Bronchial epithelial cell (primary cell): Measurements from ENCODE around the gene MIPEP. TPM values are rescaled to one million over a fixed set of nuclear protein-coding genes. Genes with fewer than 3 reads are reported as not detected.

Source experiments
- DNase-seq: peaks from one replicate; pipeline ENCODE4 v3.0.0-alpha.2; 2010; ENCODE audit warnings: low read depth
- FAIRE-seq: peaks from 2 replicates; lab custom pipeline; 2011; peaks lifted over from hg19 to GRCh38; lab: Jason Lieb, UNC
- H3K27me3 ChIP-seq: 2 replicates; pipeline ENCODE4 v1.5.1; 2011; ENCODE audit warnings: low read length; ENCODE audit not compliant: control insufficient read depth, insufficient read depth
- H3K36me3 ChIP-seq: 2 replicates; pipeline ENCODE4 v1.5.1; 2011; ENCODE audit warnings: low read length; ENCODE audit not compliant: control insufficient read depth, insufficient read depth
- H3K4me3 ChIP-seq: 2 replicates; pipeline ENCODE4 v1.5.1; 2011; ENCODE audit warnings: mild to moderate bottlenecking, low read depth, low read length, control low read depth
- total RNA-seq: library from RNA; depleted of rRNA; stranded (reverse); fragments of >200 nt; gene quantifications from 2 replicates; pipeline ENCODE4 v1.2.1, GENCODE V29; 2014
- TF ChIP-seq, protein P1 (sequence below): IDR thresholded peaks from 2 replicates; pipeline ENCODE4 v1.5.1; 2011; ENCODE audit warnings: mild to moderate bottlenecking, moderate library complexity, low read length, control low read depth, inconsistent platforms; ENCODE audit not compliant: insufficient read depth, severe bottlenecking

MIPEP gene
- total RNA-seq, 1 donor from 2014 or later, result 19.2 TPM

- no peak for FAIRE-seq
- TF ChIP-seq, protein P1, sequence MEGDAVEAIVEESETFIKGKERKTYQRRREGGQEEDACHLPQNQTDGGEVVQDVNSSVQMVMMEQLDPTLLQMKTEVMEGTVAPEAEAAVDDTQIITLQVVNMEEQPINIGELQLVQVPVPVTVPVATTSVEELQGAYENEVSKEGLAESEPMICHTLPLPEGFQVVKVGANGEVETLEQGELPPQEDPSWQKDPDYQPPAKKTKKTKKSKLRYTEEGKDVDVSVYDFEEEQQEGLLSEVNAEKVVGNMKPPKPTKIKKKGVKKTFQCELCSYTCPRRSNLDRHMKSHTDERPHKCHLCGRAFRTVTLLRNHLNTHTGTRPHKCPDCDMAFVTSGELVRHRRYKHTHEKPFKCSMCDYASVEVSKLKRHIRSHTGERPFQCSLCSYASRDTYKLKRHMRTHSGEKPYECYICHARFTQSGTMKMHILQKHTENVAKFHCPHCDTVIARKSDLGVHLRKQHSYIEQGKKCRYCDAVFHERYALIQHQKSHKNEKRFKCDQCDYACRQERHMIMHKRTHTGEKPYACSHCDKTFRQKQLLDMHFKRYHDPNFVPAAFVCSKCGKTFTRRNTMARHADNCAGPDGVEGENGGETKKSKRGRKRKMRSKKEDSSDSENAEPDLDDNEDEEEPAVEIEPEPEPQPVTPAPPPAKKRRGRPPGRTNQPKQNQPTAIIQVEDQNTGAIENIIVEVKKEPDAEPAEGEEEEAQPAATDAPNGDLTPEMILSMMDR, result no peak
- Histone ChIP-seq H3K36me3 (no peaks in the 10 kb centered on the region), H3K27me3 (no peaks in the 10 kb centered on the region), H3K4me3 (no peak overlapping the region)
- DNase-seq, result peak; percentile 63
These were observed 22.1 kb downstream of the MIPEP start for GRCh38 chr13:23867027-23867491.

GRCh38 chr13:23866420-23867026, 22.7 kb downstream of the MIPEP start:
- DNase-seq, result no peak
- TF ChIP-seq, protein P1, result no peak
- H3K4me3 ChIP-seq, result no peak overlapping the region
- no peaks in the 10 kb centered on the region for H3K27me3 ChIP-seq
- no peaks in the 10 kb centered on the region for H3K36me3 ChIP-seq
- FAIRE-seq, result no peak

- H3K4me3 ChIP-seq, result no peak overlapping the region
- no peaks in the 10 kb centered on the region for H3K36me3 ChIP-seq
- H3K27me3 ChIP-seq, result no peaks in the 10 kb centered on the region
- TF ChIP-seq, protein P1, result no peak
- DNase-seq, result no peak
- no peak for FAIRE-seq
These were observed 23.3 kb downstream of the MIPEP start for GRCh38 chr13:23865906-23866305.

- Histone ChIP-seq H3K27me3 (no peaks in the 10 kb centered on the region), H3K4me3 (no peak overlapping the region), H3K36me3 (no peaks in the 10 kb centered on the region)
- TF ChIP-seq, protein P1, result no peak
- FAIRE-seq (no peak), DNase-seq (no peak)
These were observed 24.2 kb downstream of the MIPEP start for GRCh38 chr13:23865026-23865425.

- H3K4me3 ChIP-seq, result no peak overlapping the region
These were observed 27.9 kb downstream of the MIPEP start for GRCh38 chr13:23861310-23861709.

More at GRCh38 chr13:23861310-23861709, 27.9 kb downstream of the MIPEP start:
- FAIRE-seq (no peak), DNase-seq (no peak)
- H3K27me3 ChIP-seq, result no peaks in the 10 kb centered on the region
- TF ChIP-seq, protein P1, result no peak
- H3K36me3 ChIP-seq, result no peaks in the 10 kb centered on the region
